SK-N-MC (cell line): Measurements from ENCODE around the gene MORN4.

Source experiments
- DNase-seq: peaks from one replicate; pipeline ENCODE4 v3.0.0-alpha.2; 2011; ENCODE audit warnings: low read depth, low spot score
- H3K27ac ChIP-seq: fragments of 200-600 bp; sonication (generic); 2 replicates; pipeline ENCODE4 v1.5.1; 2016; ENCODE audit warnings: mixed run types
- H3K36me3 ChIP-seq: fragments of 200-600 bp; sonication (generic); 2 replicates; pipeline ENCODE4 v1.6.1; 2017; ENCODE audit warnings: antibody characterized with exemption, low read length, mixed read lengths; ENCODE audit not compliant: insufficient read depth
- H3K4me3 ChIP-seq: fragments of 200-600 bp; sonication (generic); 2 replicates; pipeline ENCODE4 v1.5.1; 2016
- H3K9ac ChIP-seq: fragments of 200-600 bp; sonication (generic); 2 replicates; pipeline ENCODE4 v1.8.0; 2017; ENCODE audit warnings: mixed run types, mixed read lengths; ENCODE audit not compliant: insufficient read length
- H3K9me3 ChIP-seq: fragments of 200-600 bp; sonication (generic); 2 replicates; pipeline ENCODE4 v1.6.1; 2017; ENCODE audit warnings: low read depth, mild to moderate bottlenecking, antibody characterized with exemption, low read length, moderate library complexity, mixed read lengths
- EZH2 ChIP-seq: fragments of 200-600 bp; sonication (generic); IDR thresholded peaks from one replicate; pipeline ENCODE4 v1.6.1; 2017; ENCODE audit warnings: antibody characterized with exemption
- FOXP2 ChIP-seq: optimal IDR thresholded peaks from 2 replicates; pipeline ENCODE3; 2011; ENCODE audit warnings: mild to moderate bottlenecking, moderate library complexity; ENCODE audit not compliant: insufficient read depth; ENCODE audit errors: extremely low read length, control extremely low read depth
- POLR2AphosphoS5 ChIP-seq: IDR thresholded peaks from 2 replicates; pipeline ENCODE4 v1.6.1; 2012; ENCODE audit warnings: mild to moderate bottlenecking, low read depth, low read length, borderline replicate concordance

Gene MORN4

GRCh38 chr10:97632949-97633884 is at the start of gene MORN4:
MORN4 (minus strand) TSS chr10:97633500; CDS start chr10:97619653, 13,847 bp downstream.
- H3K9ac ChIP-seq, result no peak within 1 kb of the TSS

DNA sequence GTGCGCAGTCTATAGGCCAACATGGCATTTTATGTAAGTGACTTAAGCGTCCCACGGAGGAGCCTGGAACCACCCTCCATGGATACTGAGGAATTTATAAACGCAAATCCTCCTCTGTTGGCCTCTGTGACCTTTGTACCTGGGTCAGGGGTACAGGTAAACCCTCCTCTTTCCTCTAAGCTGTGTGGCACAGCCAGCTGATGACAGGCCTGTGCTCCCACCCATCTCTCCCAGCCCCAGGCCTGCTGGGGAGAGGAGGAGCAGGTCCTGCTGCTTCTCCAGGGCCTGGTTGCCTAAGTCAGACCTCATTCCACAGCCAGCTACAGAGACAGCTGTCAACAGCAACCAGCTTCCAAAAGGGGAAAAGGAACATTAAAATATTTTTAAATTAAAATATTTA is 48.7 kb upstream of the MORN4 start:
- Histone ChIP-seq H3K36me3 (no peaks in the 10 kb centered on the region), H3K27ac (no peak overlapping the region), H3K9me3 (no peaks in the 10 kb centered on the region), H3K9ac (no peak overlapping the region), H3K4me3 (no peak overlapping the region)
- DNase-seq, result no peak
- no peak for TF ChIP-seq POLR2AphosphoS5
- no peak for TF ChIP-seq FOXP2

More at GRCh38 chr10:97632949-97633884, at the start of gene MORN4:
- no peaks in the 10 kb centered on the region for H3K36me3 ChIP-seq
- H3K27ac ChIP-seq, result no peak within 1 kb of the TSS
- DNase-seq, result no peak
- H3K9me3 ChIP-seq, result no peaks in the 10 kb centered on the region
- TF ChIP-seq EZH2, result no peak
- TF ChIP-seq POLR2AphosphoS5, result no peak
- TF ChIP-seq FOXP2, result no peak
- H3K4me3 ChIP-seq, result no peak within 1 kb of the TSS

- H3K4me3 ChIP-seq, result no peak overlapping the region
- no peaks in the 10 kb centered on the region for H3K36me3 ChIP-seq
- no peak for DNase-seq
- TF ChIP-seq EZH2 (no peak), POLR2AphosphoS5 (no peak), FOXP2 (no peak)
- H3K9ac ChIP-seq, result no peak overlapping the region
- H3K9me3 ChIP-seq, result no peaks in the 10 kb centered on the region
- no peak overlapping the region for H3K27ac ChIP-seq
Observed at GRCh38 chr10:97679594-97679993, 46.3 kb upstream of the MORN4 start.

DNA sequence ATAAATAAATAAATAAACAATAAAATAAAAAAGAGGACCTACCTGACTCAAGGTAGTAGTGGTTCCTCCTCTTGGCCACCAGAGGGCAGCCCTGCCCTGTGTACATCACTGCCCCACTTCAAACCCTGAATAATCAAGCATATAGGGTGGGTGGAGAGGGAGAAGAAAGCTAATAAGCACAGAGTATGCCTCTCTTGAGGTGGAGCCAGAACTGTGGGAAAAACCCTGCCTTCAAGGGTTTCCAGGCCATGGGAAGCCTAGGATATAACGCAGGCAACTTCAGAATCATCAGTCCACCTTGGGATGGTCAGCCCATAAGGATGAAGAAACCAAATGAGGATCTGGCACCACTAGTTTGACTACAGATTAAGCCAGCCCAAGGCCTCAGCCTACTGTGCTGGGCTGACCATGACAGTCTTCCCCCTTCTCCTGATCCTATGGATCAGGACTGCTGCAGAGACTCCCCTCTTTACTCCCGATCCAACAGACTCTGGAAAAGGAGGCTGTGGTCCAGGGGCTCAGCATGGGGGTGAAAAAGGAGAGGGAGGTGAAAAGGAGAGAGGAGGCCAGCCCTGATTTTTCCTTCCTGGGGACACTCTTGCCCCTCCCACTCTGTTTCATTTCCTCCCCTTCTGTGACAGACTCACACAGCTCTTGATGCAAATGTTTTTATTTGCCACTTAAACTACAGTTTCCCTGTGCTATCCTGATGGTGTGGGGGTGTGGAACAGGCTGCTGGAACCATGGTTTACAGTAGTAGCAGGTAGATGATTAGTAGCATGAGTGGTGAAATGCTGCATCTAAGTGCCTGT is 43.7 kb upstream of the MORN4 start:
- H3K9ac ChIP-seq, result no peak overlapping the region
- H3K9me3 ChIP-seq, result no peaks in the 10 kb centered on the region
- TF ChIP-seq FOXP2 (no peak), POLR2AphosphoS5 (no peak), EZH2 (no peak)
- H3K4me3 ChIP-seq, result no peak overlapping the region
- H3K36me3 ChIP-seq, result no peaks in the 10 kb centered on the region
- no peak for DNase-seq
- H3K27ac ChIP-seq, result no peak overlapping the region

- TF ChIP-seq EZH2 (no peak), POLR2AphosphoS5 (no peak), FOXP2 (no peak)
- no peak overlapping the region for H3K27ac ChIP-seq
- no peak for DNase-seq
- H3K9ac ChIP-seq, result no peak overlapping the region
- no peaks in the 10 kb centered on the region for H3K9me3 ChIP-seq
- H3K4me3 ChIP-seq, result no peak overlapping the region
- no peaks in the 10 kb centered on the region for H3K36me3 ChIP-seq
Observed at GRCh38 chr10:97675222-97675621, 41.9 kb upstream of the MORN4 start.

GRCh38 chr10:97673736-97674525 is 40.6 kb upstream of the MORN4 start:
- Histone ChIP-seq H3K27ac (no peak overlapping the region), H3K36me3 (no peaks in the 10 kb centered on the region), H3K4me3 (no peak overlapping the region), H3K9me3 (no peaks in the 10 kb centered on the region), H3K9ac (no peak overlapping the region)
- no peak for DNase-seq
- no peak for TF ChIP-seq POLR2AphosphoS5

DNA sequence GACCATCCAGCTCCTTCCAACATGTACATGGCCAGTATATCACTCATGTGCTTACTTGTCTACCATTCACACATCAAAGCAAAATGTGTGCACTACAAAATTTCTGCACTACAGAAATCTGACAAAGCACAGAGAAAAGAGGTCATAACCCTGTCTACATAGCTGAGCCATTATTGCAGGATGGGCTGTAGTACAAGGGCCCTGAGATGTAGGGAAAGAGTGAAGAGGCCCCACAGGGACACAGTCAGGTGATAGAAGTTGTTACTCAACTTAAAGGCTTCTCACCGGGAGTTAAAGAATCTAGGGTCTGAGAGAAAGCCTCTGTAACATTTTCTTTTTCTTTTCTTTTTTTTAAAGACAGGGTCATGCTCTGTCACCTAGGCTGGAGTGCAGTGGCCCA is 36.3 kb upstream of the MORN4 start:
- H3K36me3 ChIP-seq, result no peaks in the 10 kb centered on the region
- TF ChIP-seq EZH2, result no peak
- no peak for TF ChIP-seq FOXP2
- TF ChIP-seq POLR2AphosphoS5, result no peak

DNA sequence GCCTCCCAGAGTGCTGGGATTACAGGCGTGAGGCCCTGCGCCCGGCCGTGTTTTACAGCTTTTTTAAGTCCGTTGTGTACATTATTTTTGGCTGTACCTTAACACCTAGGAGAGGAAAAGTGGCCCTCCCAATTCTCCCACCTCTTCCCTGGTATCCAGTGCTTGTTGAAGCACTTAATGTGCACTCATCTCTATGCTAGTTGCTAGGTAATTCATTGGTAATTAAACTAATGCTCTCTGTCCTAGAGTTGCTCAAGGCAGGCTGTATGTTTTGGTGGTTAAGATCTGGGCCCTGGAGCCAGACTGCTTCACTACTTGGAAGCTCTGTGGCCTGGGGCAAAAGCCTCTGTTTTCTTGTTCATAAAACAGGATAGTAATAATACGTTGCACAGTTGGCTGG is 34.2 kb upstream of the MORN4 start:
- H3K4me3 ChIP-seq, result no peak overlapping the region
- no peaks in the 10 kb centered on the region; the same call in 1 of the 2 replicates for H3K36me3 ChIP-seq
- DNase-seq, result no peak
- no peaks in the 10 kb centered on the region for H3K9me3 ChIP-seq
- H3K9ac ChIP-seq, result no peak overlapping the region
- H3K27ac ChIP-seq, result no peak overlapping the region
- no peak for TF ChIP-seq EZH2
- no peak for TF ChIP-seq FOXP2
- TF ChIP-seq POLR2AphosphoS5, result no peak

More for the DNA sequence above, 36.3 kb upstream of the MORN4 start:
- no peak overlapping the region for H3K27ac ChIP-seq
- H3K9me3 ChIP-seq, result no peaks in the 10 kb centered on the region
- no peak overlapping the region for H3K9ac ChIP-seq
- DNase-seq, result no peak
- H3K4me3 ChIP-seq, result no peak overlapping the region
